HEK293 (cell line): ENCODE results near the gene CPXM2.

Experiments used
- CTCF ChIA-PET: fragments of 350-600 bp; formaldehyde crosslinking; extraction: SDS; loops from one replicate; lab custom pipeline; 2021; ENCODE audit warnings: antibody characterized with exemption; lab: Yijun Ruan, JAX
- POLR2A ChIA-PET: fragments of 300-600 bp; formaldehyde crosslinking; extraction: SDS; loops from one replicate; lab custom pipeline; 2020; ENCODE audit warnings: antibody characterized with exemption, inconsistent platforms; lab: Yijun Ruan, JAX
- H3K27ac ChIP-seq: fragments of 200-500 bp; sonication (Bioruptor generic); 2 replicates; pipeline ENCODE4 v1.5.1; 2014; ENCODE audit warnings: low read depth, low read length, control low read depth, inconsistent platforms; ENCODE audit errors: extremely low read depth
- H3K36me3 ChIP-seq, 2 experiments: fragments of 200-500 bp in 1 of 2; sonication (Bioruptor generic) in 1 of 2; 1 replicate in 1 of 2; 2 replicates in 1 of 2; pipeline ENCODE4 v1.5.1; 2014 to 2017; ENCODE audit warnings: inconsistent platforms in 2 of 2, low read length in 2 of 2; ENCODE audit not compliant: control insufficient read depth in 2 of 2, insufficient read depth in 1 of 2
- H3K4me1 ChIP-seq: fragments of 200-500 bp; sonication (Bioruptor generic); 2 replicates; pipeline ENCODE4 v1.5.1; 2014; ENCODE audit warnings: mild to moderate bottlenecking, low read length, inconsistent platforms; ENCODE audit not compliant: control insufficient read depth, insufficient read depth
- H3K4me3 ChIP-seq: 2 replicates; pipeline ENCODE4 v1.5.1; 2011; ENCODE audit warnings: low read depth, mild to moderate bottlenecking, control low read depth, low read length, moderate library complexity
- H3K9me3 ChIP-seq: fragments of 200-500 bp; sonication (Bioruptor generic); 2 replicates; pipeline ENCODE4 v1.5.1; 2014; ENCODE audit warnings: low read depth, low read length, inconsistent platforms; ENCODE audit not compliant: control insufficient read depth, insufficient read depth
- IKZF3 ChIP-seq: fragments of 450-650 bp; IDR thresholded peaks from 2 replicates; pipeline ENCODE4 v1.5.0; 2018; ENCODE audit warnings: missing biosample characterization, mild to moderate bottlenecking, missing genetic modification characterization, moderate library complexity
- KLF10 ChIP-seq: fragments of 450-650 bp; IDR thresholded peaks from 2 replicates; pipeline ENCODE4 v1.5.1; 2018; ENCODE audit warnings: missing biosample characterization, mild to moderate bottlenecking, missing genetic modification characterization
- KLF8 ChIP-seq: fragments of 450-650 bp; formaldehyde crosslinking; IDR thresholded peaks from 2 replicates; pipeline ENCODE4 v1.5.1; 2016; ENCODE audit warnings: missing biosample characterization, missing genetic modification characterization
- SCRT2 ChIP-seq: fragments of 450-650 bp; formaldehyde crosslinking; IDR thresholded peaks from 2 replicates; pipeline ENCODE4 v1.5.1; 2016; ENCODE audit warnings: missing biosample characterization, missing genetic modification characterization
- SP7 ChIP-seq: fragments of 450-650 bp; formaldehyde crosslinking; IDR thresholded peaks from 2 replicates; pipeline ENCODE4 v1.5.1; 2016; ENCODE audit warnings: missing biosample characterization, missing genetic modification characterization
- WT1 ChIP-seq: fragments of 450-650 bp; formaldehyde crosslinking; IDR thresholded peaks from 2 replicates; pipeline ENCODE4 v1.5.1; 2016; ENCODE audit warnings: missing biosample characterization, missing genetic modification characterization
- ZBTB26 ChIP-seq: fragments of 450-650 bp; formaldehyde crosslinking; optimal IDR thresholded peaks from 2 replicates; pipeline ENCODE3; 2016; ENCODE audit warnings: missing biosample characterization, mild to moderate bottlenecking, missing genetic modification characterization
- ZNF19 ChIP-seq: fragments of 450-650 bp; formaldehyde crosslinking; IDR thresholded peaks from 2 replicates; pipeline ENCODE4; 2016; ENCODE audit warnings: missing biosample characterization, missing genetic modification characterization, low read depth
- ZNF423 ChIP-seq: fragments of 450-650 bp; formaldehyde crosslinking; IDR thresholded peaks from 2 replicates; pipeline ENCODE4 v1.5.1; 2016; ENCODE audit warnings: missing biosample characterization, missing genetic modification characterization
- ZNF433 ChIP-seq: fragments of 450-650 bp; formaldehyde crosslinking; IDR thresholded peaks from 2 replicates; pipeline ENCODE4 v1.5.1; 2016; ENCODE audit warnings: missing biosample characterization, missing genetic modification characterization, low read depth
- ZNF449 ChIP-seq: fragments of 450-650 bp; formaldehyde crosslinking; IDR thresholded peaks from 2 replicates; pipeline ENCODE4 v1.5.1; 2017; ENCODE audit warnings: missing biosample characterization, mild to moderate bottlenecking, missing genetic modification characterization, moderate library complexity
- ZNF518A ChIP-seq: fragments of 450-650 bp; formaldehyde crosslinking; conservative IDR thresholded peaks from 2 replicates; pipeline ENCODE4 v1.5.1; 2016; ENCODE audit warnings: low read depth, missing biosample characterization, missing genetic modification characterization
- ZNF530 ChIP-seq: fragments of 450-650 bp; formaldehyde crosslinking; IDR thresholded peaks from 2 replicates; pipeline ENCODE4 v1.5.1; 2016; ENCODE audit warnings: low read depth, missing biosample characterization, missing genetic modification characterization
- ZNF555 ChIP-seq: fragments of 450-650 bp; formaldehyde crosslinking; conservative IDR thresholded peaks from 2 replicates; pipeline ENCODE4 v1.5.1; 2017; ENCODE audit warnings: missing biosample characterization, mild to moderate bottlenecking, missing genetic modification characterization, inconsistent platforms
- ZNF623 ChIP-seq: fragments of 450-650 bp; formaldehyde crosslinking; IDR thresholded peaks from 2 replicates; pipeline ENCODE4 v1.5.1; 2016; ENCODE audit warnings: missing biosample characterization, missing genetic modification characterization
- ZNF654 ChIP-seq: fragments of 450-650 bp; formaldehyde crosslinking; IDR thresholded peaks from 2 replicates; pipeline ENCODE4 v1.5.1; 2016; ENCODE audit warnings: low read depth, missing biosample characterization, missing genetic modification characterization
- ZNF707 ChIP-seq: fragments of 450-650 bp; formaldehyde crosslinking; IDR thresholded peaks from 2 replicates; pipeline ENCODE4 v1.5.1; 2016; ENCODE audit warnings: missing biosample characterization, missing genetic modification characterization
- ZNF768 ChIP-seq: fragments of 450-650 bp; formaldehyde crosslinking; IDR thresholded peaks from 2 replicates; pipeline ENCODE4 v1.5.1; 2018; ENCODE audit warnings: missing biosample characterization, mild to moderate bottlenecking, missing genetic modification characterization
- ZSCAN23 ChIP-seq: fragments of 450-650 bp; formaldehyde crosslinking; IDR thresholded peaks from 2 replicates; pipeline ENCODE4 v1.5.1; 2016; ENCODE audit warnings: missing biosample characterization, missing genetic modification characterization
- ZXDB ChIP-seq: fragments of 450-650 bp; formaldehyde crosslinking; IDR thresholded peaks from 2 replicates; pipeline ENCODE4 v1.5.1; 2016; ENCODE audit warnings: missing biosample characterization, missing genetic modification characterization
- TF ChIP-seq, protein P1 (sequence below): fragments of 450-650 bp; formaldehyde crosslinking; IDR thresholded peaks from 2 replicates; pipeline ENCODE4 v1.5.1; 2016; ENCODE audit warnings: missing biosample characterization, missing genetic modification characterization
- TF ChIP-seq, protein P2 (sequence below): fragments of 450-650 bp; formaldehyde crosslinking; IDR thresholded peaks from 2 replicates; pipeline ENCODE4 v1.5.1; 2016; ENCODE audit warnings: missing biosample characterization, missing genetic modification characterization, borderline replicate concordance

CPXM2 gene

GRCh38 chr10:123864923-123865322 is 26.7 kb downstream of the CPXM2 start:
- Histone ChIP-seq H3K4me3 (no peak overlapping the region), H3K27ac (no peak overlapping the region), H3K4me1 (no peaks in the 10 kb centered on the region), H3K9me3 (no peaks in the 10 kb centered on the region), H3K36me3 (no peaks in the 10 kb centered on the region)
- no peak for TF ChIP-seq ZNF623 (tag by site-specific recombination)
- no peak for TF ChIP-seq SCRT2
- no peak for TF ChIP-seq KLF8 (tag by site-specific recombination)
- no peak for TF ChIP-seq ZNF707 (tag by site-specific recombination)
- no peak for TF ChIP-seq KLF10 (tag by site-specific recombination)
- TF ChIP-seq, protein P1, sequence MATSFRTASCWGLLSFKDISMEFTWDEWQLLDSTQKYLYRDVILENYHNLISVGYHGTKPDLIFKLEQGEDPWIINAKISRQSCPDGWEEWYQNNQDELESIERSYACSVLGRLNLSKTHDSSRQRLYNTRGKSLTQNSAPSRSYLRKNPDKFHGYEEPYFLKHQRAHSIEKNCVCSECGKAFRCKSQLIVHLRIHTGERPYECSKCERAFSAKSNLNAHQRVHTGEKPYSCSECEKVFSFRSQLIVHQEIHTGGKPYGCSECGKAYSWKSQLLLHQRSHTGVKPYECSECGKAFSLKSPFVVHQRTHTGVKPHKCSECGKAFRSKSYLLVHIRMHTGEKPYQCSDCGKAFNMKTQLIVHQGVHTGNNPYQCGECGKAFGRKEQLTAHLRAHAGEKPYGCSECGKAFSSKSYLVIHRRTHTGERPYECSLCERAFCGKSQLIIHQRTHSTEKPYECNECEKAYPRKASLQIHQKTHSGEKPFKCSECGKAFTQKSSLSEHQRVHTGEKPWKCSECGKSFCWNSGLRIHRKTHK = no peak
- CTCF ChIA-PET = no interaction called here
- POLR2A ChIA-PET = no interaction called here

DNA sequence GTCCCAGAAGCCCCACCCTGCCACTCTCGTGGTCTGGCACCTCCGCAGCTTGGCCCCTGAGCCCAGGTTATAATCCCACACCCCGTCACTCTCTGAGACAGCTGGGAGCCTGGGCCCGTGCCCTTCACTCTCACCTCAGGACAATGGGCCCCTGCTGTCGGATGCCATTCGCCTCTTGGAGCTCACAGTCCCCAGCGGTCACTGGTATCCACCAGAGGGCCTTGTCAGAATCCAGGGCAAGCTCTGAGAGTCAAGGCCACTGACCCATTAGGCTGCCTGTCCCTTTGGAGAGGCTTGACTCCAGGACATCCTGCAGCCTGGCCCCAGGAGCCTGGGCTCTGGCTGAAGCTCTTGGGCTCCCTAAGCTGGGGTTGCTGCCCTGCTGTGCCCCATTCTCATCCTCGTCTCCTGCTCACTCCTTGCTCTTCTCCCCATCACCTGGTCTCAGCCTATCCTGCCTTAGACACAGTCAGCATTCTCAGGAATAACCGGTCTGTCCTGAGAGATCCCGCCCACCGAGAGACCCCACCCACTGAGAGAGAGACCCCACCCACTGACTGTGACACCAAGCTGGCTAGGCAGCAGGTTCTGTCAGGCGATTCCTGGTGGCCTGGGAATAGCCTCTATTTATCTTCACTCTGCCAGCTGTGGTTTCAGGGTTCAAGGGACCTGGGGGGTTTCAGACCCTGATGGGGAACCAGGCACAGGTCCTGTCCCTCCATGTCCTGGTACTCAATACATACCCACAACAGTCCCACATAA is 27.7 kb downstream of the CPXM2 start:
- CTCF ChIA-PET = interaction anchor here (0.7 kb wide), 1 partner anchor 572 kb away, joined by 3 read pairs; no protein-coding TSS in a partner anchor
- POLR2A ChIA-PET = no interaction called here
- Histone ChIP-seq H3K4me3 (no peak overlapping the region), H3K36me3 (no peaks in the 10 kb centered on the region), H3K4me1 (no peaks in the 10 kb centered on the region), H3K27ac (no peak overlapping the region), H3K9me3 (no peaks in the 10 kb centered on the region)
- TF ChIP-seq ZNF555 (tag by site-specific recombination) (no peak), ZNF433 (tag by site-specific recombination) (no peak), WT1 (no peak), ZNF654 (tag by site-specific recombination) (no peak), ZNF530 (tag by site-specific recombination) (no peak), ZNF449 (tag by site-specific recombination) (no peak), SP7 (tag by site-specific recombination) (no peak), ZNF768 (tag by site-specific recombination) (no peak), IKZF3 (tag by site-specific recombination) (no peak), ZBTB26 (no peak), ZSCAN23 (tag by site-specific recombination) (no peak), ZNF423 (tag by site-specific recombination) (no peak), ZXDB (tag by site-specific recombination) (no peak), ZNF518A (no peak), ZNF19 (tag by site-specific recombination) (no peak)
- TF ChIP-seq, protein P2, sequence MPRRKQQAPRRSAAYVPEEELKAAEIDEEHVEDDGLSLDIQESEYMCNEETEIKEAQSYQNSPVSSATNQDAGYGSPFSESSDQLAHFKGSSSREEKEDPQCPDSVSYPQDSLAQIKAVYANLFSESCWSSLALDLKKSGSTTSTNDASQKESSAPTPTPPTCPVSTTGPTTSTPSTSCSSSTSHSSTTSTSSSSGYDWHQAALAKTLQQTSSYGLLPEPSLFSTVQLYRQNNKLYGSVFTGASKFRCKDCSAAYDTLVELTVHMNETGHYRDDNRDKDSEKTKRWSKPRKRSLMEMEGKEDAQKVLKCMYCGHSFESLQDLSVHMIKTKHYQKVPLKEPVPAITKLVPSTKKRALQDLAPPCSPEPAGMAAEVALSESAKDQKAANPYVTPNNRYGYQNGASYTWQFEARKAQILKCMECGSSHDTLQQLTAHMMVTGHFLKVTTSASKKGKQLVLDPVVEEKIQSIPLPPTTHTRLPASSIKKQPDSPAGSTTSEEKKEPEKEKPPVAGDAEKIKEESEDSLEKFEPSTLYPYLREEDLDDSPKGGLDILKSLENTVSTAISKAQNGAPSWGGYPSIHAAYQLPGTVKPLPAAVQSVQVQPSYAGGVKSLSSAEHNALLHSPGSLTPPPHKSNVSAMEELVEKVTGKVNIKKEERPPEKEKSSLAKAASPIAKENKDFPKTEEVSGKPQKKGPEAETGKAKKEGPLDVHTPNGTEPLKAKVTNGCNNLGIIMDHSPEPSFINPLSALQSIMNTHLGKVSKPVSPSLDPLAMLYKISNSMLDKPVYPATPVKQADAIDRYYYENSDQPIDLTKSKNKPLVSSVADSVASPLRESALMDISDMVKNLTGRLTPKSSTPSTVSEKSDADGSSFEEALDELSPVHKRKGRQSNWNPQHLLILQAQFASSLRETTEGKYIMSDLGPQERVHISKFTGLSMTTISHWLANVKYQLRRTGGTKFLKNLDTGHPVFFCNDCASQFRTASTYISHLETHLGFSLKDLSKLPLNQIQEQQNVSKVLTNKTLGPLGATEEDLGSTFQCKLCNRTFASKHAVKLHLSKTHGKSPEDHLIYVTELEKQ = no peak
